ENCODE measurements around the gene NRDC.

Gene NRDC

DNA sequence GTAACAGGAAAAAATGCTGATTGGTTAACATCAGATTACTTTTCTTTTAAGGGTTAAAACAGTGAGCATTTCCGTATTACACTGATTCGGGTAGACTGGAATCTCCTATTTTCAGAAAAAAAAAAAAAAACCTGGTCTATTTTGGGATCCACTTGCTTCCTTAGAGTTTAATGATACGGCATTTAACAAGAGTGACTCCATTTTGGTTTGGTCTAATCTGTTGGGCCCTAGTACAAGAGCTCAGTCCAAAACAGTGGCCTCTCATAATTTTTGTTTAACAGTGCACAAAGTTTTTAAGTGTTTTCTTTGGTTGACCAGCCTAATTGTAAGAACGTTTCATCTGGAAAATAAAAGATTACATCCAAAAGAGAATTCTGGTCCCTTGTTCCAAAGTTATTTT lies 120.2 kb downstream of the NRDC start:
- H3K27ac ChIP-seq, result no peak overlapping the region

DNA sequence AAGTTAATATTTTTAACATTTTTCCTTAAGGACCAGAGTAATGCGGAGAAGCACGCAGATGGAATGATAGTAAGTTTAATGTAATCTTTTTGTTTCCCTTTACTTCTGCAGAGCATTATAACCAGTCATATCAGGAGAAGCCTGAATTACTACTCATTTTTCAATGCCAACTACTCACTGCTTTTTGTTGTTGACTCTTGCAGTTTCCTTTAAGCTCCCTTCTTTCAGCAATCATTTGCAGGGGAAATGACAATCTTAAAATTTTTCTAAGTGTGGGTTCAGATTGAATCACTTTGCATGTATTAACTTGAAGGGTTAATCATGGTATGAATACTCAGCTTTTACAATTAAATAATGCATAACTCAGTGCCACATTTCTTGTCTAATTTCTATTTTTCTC lies 122.2 kb downstream of the NRDC start:
- H3K27ac ChIP-seq, result no peak overlapping the region
- TF ChIP-seq ZFX (IDR thresholded peaks at IDR 0.05), result no peak

More for the DNA sequence above, 120.2 kb downstream of the NRDC start:
- no peak for TF ChIP-seq ZFX (IDR thresholded peaks at IDR 0.05)
- TF ChIP-seq, protein P1, sequence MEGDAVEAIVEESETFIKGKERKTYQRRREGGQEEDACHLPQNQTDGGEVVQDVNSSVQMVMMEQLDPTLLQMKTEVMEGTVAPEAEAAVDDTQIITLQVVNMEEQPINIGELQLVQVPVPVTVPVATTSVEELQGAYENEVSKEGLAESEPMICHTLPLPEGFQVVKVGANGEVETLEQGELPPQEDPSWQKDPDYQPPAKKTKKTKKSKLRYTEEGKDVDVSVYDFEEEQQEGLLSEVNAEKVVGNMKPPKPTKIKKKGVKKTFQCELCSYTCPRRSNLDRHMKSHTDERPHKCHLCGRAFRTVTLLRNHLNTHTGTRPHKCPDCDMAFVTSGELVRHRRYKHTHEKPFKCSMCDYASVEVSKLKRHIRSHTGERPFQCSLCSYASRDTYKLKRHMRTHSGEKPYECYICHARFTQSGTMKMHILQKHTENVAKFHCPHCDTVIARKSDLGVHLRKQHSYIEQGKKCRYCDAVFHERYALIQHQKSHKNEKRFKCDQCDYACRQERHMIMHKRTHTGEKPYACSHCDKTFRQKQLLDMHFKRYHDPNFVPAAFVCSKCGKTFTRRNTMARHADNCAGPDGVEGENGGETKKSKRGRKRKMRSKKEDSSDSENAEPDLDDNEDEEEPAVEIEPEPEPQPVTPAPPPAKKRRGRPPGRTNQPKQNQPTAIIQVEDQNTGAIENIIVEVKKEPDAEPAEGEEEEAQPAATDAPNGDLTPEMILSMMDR (conservative IDR thresholded peaks at IDR 0.05), result no peak

DNA sequence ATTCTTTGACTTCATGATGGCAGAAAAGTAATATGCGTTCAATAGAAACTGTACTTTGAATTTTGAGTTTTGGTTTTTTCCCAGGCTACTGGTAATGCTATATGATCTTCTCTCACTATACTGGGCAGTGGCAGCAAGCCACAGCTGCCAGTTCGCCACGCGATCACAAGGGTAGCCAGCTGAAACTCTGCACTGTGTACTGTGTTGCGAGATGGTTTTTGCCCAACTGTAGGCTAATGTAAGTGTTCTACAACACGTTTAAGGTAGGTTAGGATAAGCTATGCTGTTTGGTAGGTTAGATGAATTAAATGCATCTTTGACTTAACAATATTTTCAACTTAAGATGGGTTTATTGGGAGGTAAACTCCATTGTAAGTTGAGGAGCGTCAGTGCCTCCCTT lies 123.1 kb downstream of the NRDC start:
- H3K27ac ChIP-seq, result no peak overlapping the region
- TF ChIP-seq, protein P1 (conservative IDR thresholded peaks at IDR 0.05), result no peak
- TF ChIP-seq ZFX (IDR thresholded peaks at IDR 0.05), result no peak

DNA sequence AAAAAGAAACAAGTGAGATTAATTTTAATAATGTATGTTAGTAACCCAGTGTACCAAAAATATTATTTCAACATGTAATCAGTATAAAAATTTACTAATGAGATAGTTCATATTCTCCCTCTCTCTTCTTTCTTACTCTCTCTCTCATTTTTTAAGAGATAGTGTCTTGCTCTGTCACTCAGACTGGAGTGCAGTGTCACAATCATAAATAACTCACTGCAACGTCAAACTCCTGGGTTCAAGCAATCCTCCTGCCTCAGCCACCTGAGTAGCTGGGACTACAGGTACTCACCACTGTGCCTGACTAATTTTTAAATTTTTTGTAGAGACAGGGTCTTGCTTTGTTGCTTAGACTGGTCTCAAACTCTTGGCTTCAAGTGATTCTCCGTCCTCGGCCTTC lies 123.9 kb downstream of the NRDC start:
- TF ChIP-seq, protein P1 (conservative IDR thresholded peaks at IDR 0.05), result no peak
- TF ChIP-seq ZFX (IDR thresholded peaks at IDR 0.05), result no peak
- no peak overlapping the region for H3K27ac ChIP-seq

DNA sequence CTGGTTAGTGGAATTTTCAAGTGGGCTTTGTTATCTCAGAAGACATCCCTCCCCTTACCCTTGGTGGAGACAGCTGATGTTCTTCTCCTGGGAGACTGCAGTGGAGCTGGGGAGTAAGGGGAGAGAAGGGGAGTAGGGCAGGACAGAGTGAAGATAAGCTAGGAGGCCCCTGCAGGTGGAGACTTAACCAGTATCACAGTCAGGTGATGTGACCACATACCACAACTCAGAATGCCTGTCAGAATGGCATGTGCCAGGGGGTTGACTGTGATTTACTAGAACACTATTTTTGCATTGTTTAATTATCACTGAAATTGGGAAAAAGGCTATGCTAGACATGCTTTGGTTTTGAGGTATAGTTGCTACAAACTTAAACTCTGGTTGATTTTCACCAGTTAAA lies 124.6 kb downstream of the NRDC start:
- no peak overlapping the region for H3K27ac ChIP-seq
- no peak for TF ChIP-seq ZFX (IDR thresholded peaks at IDR 0.05)
- TF ChIP-seq, protein P1 (conservative IDR thresholded peaks at IDR 0.05), result no peak

DNA sequence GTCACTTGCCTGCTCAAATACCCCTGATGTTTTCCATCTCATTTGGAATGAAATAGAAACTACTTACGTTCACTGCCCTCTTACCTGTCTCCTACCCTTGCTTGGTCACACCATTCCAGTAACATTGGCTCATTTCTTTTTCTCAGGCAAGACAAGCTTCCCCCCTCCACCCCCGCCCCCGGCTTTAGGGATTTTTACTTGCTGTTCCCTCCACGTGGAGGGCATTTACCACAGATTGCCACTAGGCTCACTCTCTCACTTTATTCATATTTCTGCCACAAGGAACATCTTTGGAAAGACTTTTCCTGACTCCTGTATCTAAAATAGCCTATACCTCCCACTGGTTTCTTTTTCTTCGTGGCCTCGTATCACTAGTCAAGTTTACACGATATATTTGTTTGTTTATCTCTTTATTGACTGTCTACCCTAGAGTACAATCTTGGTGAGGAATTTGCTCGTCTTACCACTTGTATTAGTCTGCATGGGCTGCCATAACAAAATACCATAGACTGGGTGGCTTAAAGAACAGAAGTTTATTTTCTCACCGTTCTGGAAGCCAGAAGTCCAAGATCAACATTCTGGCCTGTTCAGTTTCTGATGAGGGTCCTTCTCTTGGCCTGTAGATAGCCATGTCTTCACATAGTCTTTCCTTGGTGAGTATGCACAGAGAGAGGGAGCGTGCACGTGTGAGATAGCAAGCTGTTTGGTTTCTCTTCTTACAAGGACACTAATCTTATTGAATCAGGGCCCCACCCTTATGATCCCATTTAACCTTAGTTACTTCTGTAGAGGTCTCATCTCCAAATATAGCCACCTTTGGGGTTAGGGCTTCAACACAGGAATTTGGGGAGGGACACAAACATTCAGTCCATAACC lies 126.2 kb downstream of the NRDC start:
- H3K27ac ChIP-seq, result no peak overlapping the region
- TF ChIP-seq, protein P1 (conservative IDR thresholded peaks at IDR 0.05), result no peak
- TF ChIP-seq ZFX (IDR thresholded peaks at IDR 0.05), result no peak

DNA sequence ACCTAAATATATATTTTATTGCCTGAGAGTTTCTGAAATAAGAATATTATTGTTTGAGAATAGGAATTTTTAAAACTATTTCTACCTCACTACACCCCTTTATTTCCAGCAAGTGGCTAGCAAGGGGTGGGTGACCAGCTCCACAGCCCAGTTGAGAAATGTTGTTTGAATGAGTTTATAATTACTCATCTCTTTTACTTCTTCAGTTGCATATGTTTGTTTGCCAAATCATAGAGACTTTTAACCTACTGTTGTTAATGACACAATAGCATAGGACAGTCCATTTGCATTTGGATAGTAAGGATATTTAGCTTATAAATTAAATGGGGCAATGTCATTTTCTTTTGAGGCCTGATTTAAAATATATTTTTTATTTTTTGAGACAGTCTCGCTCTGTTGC lies 127.8 kb downstream of the NRDC start:
- TF ChIP-seq ZFX (IDR thresholded peaks at IDR 0.05), result no peak
- TF ChIP-seq, protein P1 (conservative IDR thresholded peaks at IDR 0.05), result no peak
- no peak overlapping the region for H3K27ac ChIP-seq

DNA sequence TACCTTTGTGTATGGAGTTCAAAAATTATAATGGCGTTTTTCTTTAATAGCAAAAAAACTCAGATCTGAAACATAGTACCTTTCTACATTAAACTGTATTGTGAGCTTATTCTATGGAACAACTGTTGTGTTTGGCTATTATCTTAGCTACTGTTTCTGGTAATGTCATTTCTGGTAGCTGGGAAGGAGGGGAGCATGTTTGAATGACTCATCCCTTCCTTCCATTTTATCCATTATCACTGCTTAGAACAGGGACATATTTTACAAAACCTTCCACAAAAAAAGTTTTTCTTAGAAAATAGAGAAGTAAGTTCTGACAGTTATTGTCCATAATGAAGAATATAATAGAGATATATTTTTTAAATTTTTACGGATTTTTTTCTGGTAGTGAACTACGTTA lies 128.3 kb downstream of the NRDC start:
- TF ChIP-seq ZFX (IDR thresholded peaks at IDR 0.05), result no peak
- TF ChIP-seq, protein P1 (conservative IDR thresholded peaks at IDR 0.05), result no peak

More for the DNA sequence above, 128.3 kb downstream of the NRDC start:
- no peak overlapping the region for H3K27ac ChIP-seq
